Ishikawa (cell line): Measurements from ENCODE around the gene RAD1.

ENCODE experiments used
- CEBPB ChIP-seq: IDR thresholded peaks from 2 replicates; pipeline ENCODE4 v1.6.1; 2012
- CREB1 ChIP-seq: IDR thresholded peaks from 2 replicates; pipeline ENCODE4 v1.6.1; 2012; ENCODE audit warnings: low read depth
- REST ChIP-seq: IDR thresholded peaks from 2 replicates; pipeline ENCODE4 v1.6.1; 2012; ENCODE audit warnings: low read depth, mild to moderate bottlenecking
- USF1 ChIP-seq: IDR thresholded peaks from 2 replicates; pipeline ENCODE4 v1.6.1; 2012

- TF ChIP-seq REST (no peak), CEBPB (no peak), CREB1 (no peak), USF1 (no peak)
These were observed 22.9 kb downstream of the RAD1 start for GRCh38 chr5:34892414-34892813.
